ENCODE measurements around the gene CRPPA. TPM values are rescaled to one million over a fixed set of nuclear protein-coding genes. Genes with fewer than 3 reads are reported as not detected.

The CRPPA gene
- total and polyA plus RNA-seq, 2 donors (not counting 3 experiments of a cell fraction or from before 2014, with no cell fraction given): 0.58 to 3.5 TPM

GRCh38 chr7:16400893-16401275 lies 20.5 kb downstream of the CRPPA start:
- Histone ChIP-seq H3K9me3 (replicated peaks; ENCODE audit: control insufficient read depth, insufficient read depth, low read length) (no peaks in the 10 kb centered on the region), H3K27me3 (ENCODE audit: control insufficient read depth in 2 of 2, insufficient read depth in 2 of 2, low read length in 2 of 2) (no peaks in the 10 kb centered on the region), H3K79me2 (ENCODE audit: control insufficient read depth, insufficient read depth, low read length) (no peaks in the 10 kb centered on the region), H2AFZ (ENCODE audit: low read depth, low read length) (no peak overlapping the region), H3K36me3 (ENCODE audit: control insufficient read depth in 2 of 2, extremely low read depth in 1 of 2, insufficient read depth in 2 of 2, low read length in 2 of 2) (no peaks in the 10 kb centered on the region), H4K20me1 (replicated peaks; ENCODE audit: control insufficient read depth, extremely low read depth, insufficient read depth, low read length) (no peaks in the 10 kb centered on the region), H3K27ac (ENCODE audit: insufficient read depth, low read depth, low read length) (no peak overlapping the region), H3K9ac (replicated peaks; ENCODE audit: extremely low read depth, insufficient read depth, low read length) (no peak overlapping the region), H3K4me3 (replicated peaks in 1 of 3; ENCODE audit: insufficient read depth in 1 of 3, low read depth in 1 of 3, low read length in 3 of 3) (no peak overlapping the region), H3K4me1 (ENCODE audit: control insufficient read depth, extremely low read depth, insufficient read depth, low read length) (no peaks in the 10 kb centered on the region), H3K4me2 (ENCODE audit: insufficient read depth, low read length) (no peak overlapping the region), H3K9me1 (replicated peaks; ENCODE audit: control insufficient read depth, extremely low read depth, insufficient read depth, low read length) (no peaks in the 10 kb centered on the region)
- FAIRE-seq: no peak
- ChIA-PET CTCF (interaction anchor here (1.0 kb wide), 1 partner anchor 164 kb away, joined by 3 read pairs; no protein-coding TSS in a partner anchor), POLR2A (no interaction called here)
- DNase-seq (ENCODE audit: low read depth, low spot score): no peak
- intact Hi-C loops (cut with micrococcal nuclease) (no loop called here), dilution Hi-C loops (cut with MboI; ENCODE audit: extremely low pct_ligation_motif_present, low sequenced_read_pairs) (no loop called here)
- no TSS peak for BruUV-seq (replicated peaks)
- TF ChIP-seq MYC (IDR thresholded peaks at IDR 0.05; ENCODE audit: low read depth, low read length) (no peak), GATA2 (IDR thresholded peaks at IDR 0.05; ENCODE audit: insufficient read depth, insufficient read length, low read depth, low read length) (no peak), JUN (IDR thresholded peaks at IDR 0.05; ENCODE audit: borderline replicate concordance, insufficient read depth, insufficient read length, low read depth) (no peak), MAX (IDR thresholded peaks at IDR 0.05; ENCODE audit: insufficient read depth, insufficient read length) (no peak), FOS (IDR thresholded peaks at IDR 0.05; ENCODE audit: borderline replicate concordance, insufficient read depth, low read length) (no peak), POLR2A (IDR thresholded peaks at IDR 0.05; ENCODE audit: low read depth, low read length) (no peak), CTCF (IDR thresholded peaks at IDR 0.05; ENCODE audit: extremely low read depth in 1 of 2, insufficient read depth in 1 of 2, low read depth in 1 of 2, low read length in 2 of 2) (no peak), EZH2 (IDR thresholded peaks at IDR 0.05; ENCODE audit: borderline replicate concordance, low read depth, low read length, severe bottlenecking) (no peak), POLR2AphosphoS5 (IDR thresholded peaks at IDR 0.05; ENCODE audit: insufficient read depth, low read depth, low read length) (no peak)

All from endothelial cell of umbilical vein (primary cell).